ENCODE data around the gene KLHDC4. TPM values are rescaled to one million over a fixed set of nuclear protein-coding genes. Genes with fewer than 3 reads are reported as not detected.
"Not testable (repeated sequence)": the region's sequence is repeated elsewhere in the genome, so short reads cannot be mapped to it uniquely, and the experiment has no call there.

KLHDC4 gene
- total RNA-seq, 1 donor from 2014 or later, result 19.0 TPM

GRCh38 chr16:87721622-87722585, 43.9 kb downstream of the KLHDC4 start:
- peak in 1 of 2 donors; percentile 77 for DNase-seq (ENCODE audit: low read depth in 2 of 2)

GRCh38 chr16:87720446-87720845, 45.3 kb downstream of the KLHDC4 start:
- no peak for DNase-seq (ENCODE audit: low read depth in 2 of 2)

- DNase-seq (ENCODE audit: low read depth in 2 of 2), result not testable (repeated sequence)
These were observed 47.0 kb downstream of the KLHDC4 start for GRCh38 chr16:87718831-87719230.

GRCh38 chr16:87715658-87716057, 50.1 kb downstream of the KLHDC4 start:
- DNase-seq (ENCODE audit: low read depth in 2 of 2), result no peak

GRCh38 chr16:87715231-87715630, 50.6 kb downstream of the KLHDC4 start:
- DNase-seq (ENCODE audit: low read depth in 2 of 2), result no peak

- no peak for DNase-seq (ENCODE audit: low read depth in 2 of 2)
These were observed 52.1 kb downstream of the KLHDC4 start for GRCh38 chr16:87713451-87714229.

GRCh38 chr16:87712184-87712762, 53.5 kb downstream of the KLHDC4 start:
- DNase-seq (ENCODE audit: low read depth in 2 of 2), result no peak

GRCh38 chr16:87710887-87711286, 54.9 kb downstream of the KLHDC4 start:
- no peak for DNase-seq (ENCODE audit: low read depth in 2 of 2)

GRCh38 chr16:87709677-87710076, 56.1 kb downstream of the KLHDC4 start:
- no peak for DNase-seq (ENCODE audit: low read depth in 2 of 2)

GRCh38 chr16:87708881-87709638, 56.7 kb downstream of the KLHDC4 start:
- no peak for DNase-seq (ENCODE audit: low read depth in 2 of 2)

- no peak for DNase-seq (ENCODE audit: low read depth in 2 of 2)
These were observed 57.8 kb downstream of the KLHDC4 start for GRCh38 chr16:87707714-87708580.

GRCh38 chr16:87707097-87707496, 58.7 kb downstream of the KLHDC4 start:
- no peak for DNase-seq (ENCODE audit: low read depth in 2 of 2)

GRCh38 chr16:87706278-87707000, 59.3 kb downstream of the KLHDC4 start:
- DNase-seq (ENCODE audit: low read depth in 2 of 2), result no peak

- DNase-seq (ENCODE audit: low read depth in 2 of 2), result no peak
These were observed 60.0 kb downstream of the KLHDC4 start for GRCh38 chr16:87705771-87706277.

- no peak for DNase-seq (ENCODE audit: low read depth in 2 of 2)
These were observed 60.9 kb downstream of the KLHDC4 start for GRCh38 chr16:87704754-87705353.

- peak in 1 of 2 donors; percentile 52 for DNase-seq (ENCODE audit: low read depth in 2 of 2)
These were observed 61.9 kb downstream of the KLHDC4 start for GRCh38 chr16:87703835-87704375.

- peak; percentile 22 to 57 for DNase-seq (ENCODE audit: low read depth in 2 of 2)
These were observed 62.7 kb downstream of the KLHDC4 start for GRCh38 chr16:87703071-87703470.

- peak; percentile 69 to 87 for DNase-seq (ENCODE audit: low read depth in 2 of 2)
These were observed 63.4 kb downstream of the KLHDC4 start for GRCh38 chr16:87702325-87702811.

Data from lung microvascular endothelial cell (primary cell).